CD4-positive, alpha-beta T cell treated with Interleukin-15 for 1 hour (primary cell): ENCODE data around the gene LHX3.
"Not testable (repeated sequence)": the region's sequence is repeated elsewhere in the genome, so short reads cannot be mapped to it uniquely, and the experiment has no call there.

ENCODE experiments used
- DNase-seq: peaks from one replicate; pipeline ENCODE4 v3.0.0-alpha.2; 2020

LHX3 gene

GRCh38 chr9:136240941-136241340 is 36.0 kb upstream of the LHX3 start:
- no peak for DNase-seq

DNA sequence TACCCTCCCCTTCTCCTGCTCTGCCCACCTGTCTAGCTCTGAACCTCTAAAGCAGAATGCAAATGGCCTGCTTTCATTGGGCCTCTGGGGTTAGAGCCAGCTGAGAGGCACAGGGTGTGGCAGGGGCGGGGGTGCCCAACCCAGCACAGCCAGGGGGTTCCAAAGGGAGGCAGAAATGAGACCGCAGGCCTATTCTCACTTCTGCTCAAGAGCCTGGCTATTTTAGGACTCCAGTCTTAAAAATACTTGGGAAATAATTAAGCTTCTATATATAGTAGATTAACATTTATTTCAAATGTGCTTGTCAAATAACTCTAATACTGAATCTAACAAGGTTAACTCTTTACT is 35.0 kb upstream of the LHX3 start:
- peak; percentile 59 for DNase-seq

DNA sequence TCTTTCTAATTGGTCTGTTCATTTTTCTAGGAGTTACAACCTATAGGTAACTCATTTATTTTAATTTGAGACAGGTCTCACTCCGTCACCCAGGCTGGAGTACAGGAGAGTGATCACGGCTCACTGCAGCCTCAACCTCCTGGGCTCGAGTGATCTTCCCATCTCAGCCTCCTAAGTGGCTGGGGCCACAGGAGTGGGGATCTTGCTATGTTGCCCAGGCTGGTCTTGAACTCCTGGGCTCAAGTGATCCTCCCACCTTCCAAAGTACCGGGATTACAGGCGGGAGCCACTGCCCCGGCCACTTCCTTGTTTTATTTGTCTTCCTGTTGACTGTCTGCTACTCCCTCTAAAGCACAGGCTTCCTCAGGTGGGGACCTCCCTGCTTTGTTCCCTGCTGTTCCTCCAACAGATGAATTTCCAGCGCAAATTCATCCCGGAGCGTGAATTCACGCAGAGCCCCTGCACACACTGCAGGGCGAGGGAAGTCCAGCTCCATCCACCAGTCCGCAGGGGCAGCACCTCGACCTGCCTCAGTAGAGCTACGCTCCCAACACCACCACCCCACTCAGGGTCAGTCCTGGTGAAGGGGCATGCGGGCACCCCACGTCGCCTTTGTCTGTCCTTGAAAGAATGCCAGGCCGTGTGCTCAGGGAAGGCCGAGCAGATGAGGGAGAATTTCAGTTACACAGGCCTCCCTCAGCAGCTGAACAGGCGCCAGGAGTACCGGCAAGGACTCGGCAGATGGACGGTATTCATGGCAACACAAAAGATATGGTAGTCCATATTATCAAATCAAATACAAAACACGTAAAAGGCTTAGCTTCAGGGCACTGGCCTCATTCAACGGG is 34.4 kb upstream of the LHX3 start:
- no peak for DNase-seq

GRCh38 chr9:136238342-136238732 is 33.4 kb upstream of the LHX3 start:
- DNase-seq, result no peak

GRCh38 chr9:136237486-136238341 is 32.8 kb upstream of the LHX3 start:
- no peak for DNase-seq

- not testable (repeated sequence) for DNase-seq
Observed at GRCh38 chr9:136236471-136237410, 31.8 kb upstream of the LHX3 start.

- DNase-seq, result no peak
Observed at GRCh38 chr9:136235709-136236455, 31.0 kb upstream of the LHX3 start.

DNA sequence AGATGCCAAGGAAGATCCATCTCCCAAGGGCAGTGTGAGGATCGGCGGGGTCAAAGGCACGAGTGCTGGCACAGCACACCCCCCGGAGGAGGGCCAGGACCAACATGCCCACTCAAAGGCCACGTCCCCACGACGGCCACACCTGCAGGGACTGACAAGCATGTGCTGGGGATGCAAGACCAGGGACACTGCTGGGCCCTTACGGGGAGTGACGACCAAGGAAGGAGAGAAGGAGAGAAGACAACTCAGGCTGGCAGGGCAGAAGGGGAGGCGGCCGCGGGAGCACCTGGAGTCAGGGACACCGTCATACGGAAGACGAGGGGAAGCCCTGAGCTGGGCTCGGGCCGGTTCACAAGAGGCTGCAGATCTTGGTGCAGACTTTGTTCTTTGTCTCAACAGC is 30.2 kb upstream of the LHX3 start:
- DNase-seq, result no peak

DNA sequence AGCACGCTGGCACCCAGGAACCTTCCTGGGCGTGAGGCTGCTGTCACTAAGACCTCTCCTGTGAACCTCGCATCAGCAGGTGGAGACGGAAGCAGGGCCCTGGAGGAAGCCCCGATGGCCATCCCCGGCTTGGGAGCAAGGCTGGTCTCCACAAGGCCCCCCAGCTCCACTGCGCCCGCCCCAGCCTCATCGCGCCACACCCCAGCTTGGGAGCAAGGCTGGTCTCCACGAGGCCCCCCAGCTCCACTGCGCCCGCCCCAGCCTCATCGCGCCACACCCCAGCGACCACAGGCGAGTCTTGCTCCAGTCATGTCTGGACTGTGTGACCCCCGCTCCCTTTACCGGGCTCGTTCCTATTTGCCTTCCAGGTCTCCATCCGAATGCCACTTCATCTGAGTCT is 29.7 kb upstream of the LHX3 start:
- no peak for DNase-seq

- DNase-seq, result no peak
Observed at GRCh38 chr9:136233868-136234267, 28.9 kb upstream of the LHX3 start.

DNA sequence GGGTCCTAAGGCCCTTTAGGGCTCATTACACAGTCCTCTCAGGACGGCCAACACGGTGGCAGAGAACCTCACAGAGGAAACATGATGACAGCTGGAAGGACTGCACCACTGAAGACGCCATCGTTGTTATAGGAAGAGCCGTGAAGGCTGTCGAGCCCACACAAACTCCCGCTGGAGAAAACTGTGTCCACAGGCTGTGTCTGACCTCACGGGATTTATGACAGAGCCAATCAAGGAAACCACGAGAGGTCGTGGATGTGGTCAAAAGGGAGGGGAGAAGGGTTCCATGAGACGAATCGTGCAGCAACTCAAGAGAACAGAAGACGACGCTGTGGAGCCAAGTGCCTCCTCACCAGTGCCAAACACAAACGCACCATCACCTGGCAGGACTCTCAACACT is 28.5 kb upstream of the LHX3 start:
- DNase-seq, result no peak

DNA sequence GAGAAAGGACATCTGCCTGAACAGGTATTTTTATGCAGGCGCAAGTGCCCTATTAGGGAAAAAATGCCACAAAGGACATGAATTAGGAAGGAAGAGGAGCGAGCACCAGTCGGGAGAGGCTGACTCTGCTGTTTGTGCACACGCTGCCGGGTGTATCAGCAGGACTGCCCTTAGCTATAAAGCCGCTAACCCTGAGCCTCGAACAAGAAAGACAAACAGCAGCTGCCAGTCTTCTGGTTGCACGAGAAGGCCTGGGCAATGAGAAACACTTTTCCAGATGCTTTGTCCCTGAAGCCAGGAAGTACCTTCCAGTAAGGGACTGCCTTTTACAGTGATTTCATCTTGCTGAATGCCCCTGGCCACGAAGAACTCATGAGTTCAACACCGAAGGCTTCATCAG is 28.0 kb upstream of the LHX3 start:
- no peak for DNase-seq

GRCh38 chr9:136231478-136232297 is 26.8 kb upstream of the LHX3 start:
- peak; percentile 45 for DNase-seq

DNA sequence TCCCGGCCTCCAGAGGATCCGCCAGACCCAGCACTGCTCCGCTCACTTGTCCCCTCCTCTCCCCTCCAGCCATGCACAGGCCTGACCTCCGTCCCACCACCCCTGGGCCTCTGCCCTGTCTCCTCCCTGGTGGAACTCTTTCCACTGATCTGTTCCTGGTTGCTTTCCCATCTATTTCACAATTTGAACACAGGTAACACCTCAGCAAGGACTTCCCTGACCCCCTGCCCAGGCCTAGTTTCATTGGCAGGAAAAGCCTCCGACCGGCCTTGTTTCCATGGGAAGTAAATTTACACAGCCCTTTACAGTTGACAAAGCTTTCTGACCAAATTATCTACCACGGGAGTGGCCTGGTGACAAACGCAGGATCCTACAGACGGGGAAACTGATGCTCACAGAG is 25.8 kb upstream of the LHX3 start:
- DNase-seq, result no peak

- no peak for DNase-seq
Observed at GRCh38 chr9:136230365-136230764, 25.4 kb upstream of the LHX3 start.

DNA sequence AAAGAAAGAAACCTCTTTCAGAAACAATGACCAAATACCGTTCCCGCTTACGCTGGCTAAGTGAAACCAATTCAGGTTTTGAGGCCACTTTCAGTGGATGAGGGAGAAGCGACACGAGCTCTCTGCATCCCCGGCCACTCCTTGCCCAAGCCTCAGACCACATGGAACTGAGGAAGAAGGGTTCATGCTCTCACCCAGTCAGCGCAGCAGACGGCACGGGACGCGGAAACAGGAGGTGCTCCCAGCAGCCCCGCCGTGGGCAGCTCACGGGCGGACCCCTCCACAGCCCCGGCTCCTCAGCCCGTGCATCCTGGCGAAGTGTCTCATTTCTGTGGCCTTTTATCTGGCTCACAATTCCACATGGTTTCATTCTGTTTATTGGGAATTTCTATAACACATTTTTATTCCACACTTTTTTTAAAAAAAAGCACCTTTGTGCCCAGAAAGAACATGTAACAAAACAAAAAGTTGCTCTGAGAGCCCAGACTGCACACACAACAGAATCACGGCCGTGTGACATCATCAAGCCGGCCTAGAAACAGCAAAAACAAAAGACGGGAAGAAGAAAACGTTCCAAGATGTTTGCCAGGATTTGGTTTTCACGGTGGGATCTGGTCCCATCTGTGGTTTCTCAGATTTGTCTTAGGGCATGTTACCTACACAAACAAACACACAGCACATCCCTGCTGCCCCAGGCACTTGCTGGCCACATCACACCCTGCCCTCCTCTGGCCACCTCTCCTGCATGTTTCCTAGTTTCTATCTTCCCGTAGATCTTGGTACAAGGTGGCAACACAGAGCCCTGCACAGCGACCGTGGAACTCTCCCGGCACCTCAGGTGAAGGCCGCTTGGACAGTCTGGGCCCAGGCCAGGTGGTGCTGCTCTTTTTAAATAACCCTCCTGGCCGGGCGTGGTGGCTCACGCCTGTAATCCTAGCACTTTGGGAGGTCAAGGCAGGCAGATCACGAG is 24.5 kb upstream of the LHX3 start:
- no peak for DNase-seq

- no peak for DNase-seq
Observed at GRCh38 chr9:136228107-136228875, 23.4 kb upstream of the LHX3 start.

DNA sequence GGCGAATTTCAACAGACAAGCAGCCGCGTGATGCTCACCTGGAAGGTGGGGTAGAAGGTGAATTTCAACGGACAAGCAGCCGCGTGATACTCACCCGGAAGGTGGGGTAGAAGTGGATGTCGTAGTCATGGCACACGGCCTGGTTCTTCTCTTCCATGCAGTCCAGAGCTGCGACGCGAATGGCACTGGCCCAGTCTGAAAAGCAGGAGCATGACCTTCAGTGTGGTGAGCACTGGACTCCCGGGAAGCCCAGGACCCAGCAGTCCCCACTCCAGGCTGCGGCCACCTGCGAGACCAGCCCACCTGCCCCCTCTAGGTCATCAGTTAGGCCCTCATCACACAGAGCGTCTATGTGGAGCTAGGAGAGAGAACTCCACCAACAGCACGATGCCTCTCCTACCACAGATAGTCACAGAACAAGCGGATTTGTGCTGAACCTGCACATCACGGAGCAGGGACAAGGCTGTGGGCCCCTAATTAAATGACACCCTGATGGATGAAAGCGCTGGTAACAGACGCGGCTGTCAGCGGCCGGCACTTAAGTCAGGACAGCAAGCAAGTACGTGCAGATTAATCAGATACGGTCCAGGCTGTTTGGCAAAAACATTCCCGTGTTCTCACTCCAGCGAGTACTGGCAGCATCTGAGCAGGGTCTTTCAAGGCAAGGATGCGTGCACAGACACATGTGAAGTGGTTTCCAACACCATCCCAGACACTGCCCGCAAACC is 21.9 kb upstream of the LHX3 start:
- DNase-seq, result no peak
